Measurements from ENCODE around the gene SLC39A13.

SLC39A13 gene

DNA sequence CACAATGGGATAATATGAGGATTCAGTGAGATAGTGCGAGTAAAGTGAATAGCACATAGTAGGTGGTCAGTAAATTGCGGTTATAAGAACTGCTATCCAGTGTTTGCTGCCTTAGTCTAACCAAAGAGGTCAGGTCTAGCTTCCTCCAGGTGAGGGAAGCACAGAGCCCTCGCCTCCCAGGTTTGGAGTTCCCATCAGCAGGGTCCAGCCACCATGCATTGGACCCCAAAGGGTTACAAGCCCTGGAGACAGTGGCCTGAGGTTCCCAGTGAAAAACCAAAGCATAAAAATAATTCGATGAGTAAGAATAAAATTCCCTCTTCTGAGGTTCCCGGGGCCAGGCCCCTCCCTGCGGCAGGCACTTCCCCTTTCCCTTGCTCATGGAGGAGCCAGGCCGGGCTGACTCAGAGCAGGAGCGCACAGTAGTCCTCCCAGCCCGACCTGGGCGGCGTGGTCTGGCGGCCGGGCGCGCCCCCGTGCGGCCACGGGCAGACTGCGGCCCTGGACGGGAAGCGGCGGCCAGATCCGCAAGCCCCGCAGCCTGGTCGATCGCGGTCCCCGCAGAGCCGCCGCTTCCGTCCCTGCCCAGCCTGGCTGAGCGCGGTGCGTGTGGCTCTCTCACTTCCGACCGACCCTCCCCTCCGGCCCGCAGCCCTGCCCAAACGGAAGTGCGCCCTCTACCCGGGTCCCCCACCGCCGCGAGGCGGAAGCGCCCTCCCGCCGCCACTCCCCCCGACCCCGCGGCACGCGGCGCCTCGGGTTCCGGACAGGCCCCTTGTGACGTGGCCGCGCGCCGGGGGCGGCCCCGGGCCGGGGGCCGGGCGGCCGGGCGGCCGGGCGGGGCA is at the start of gene SLC39A13:
Gene SLC39A13 (plus strand): TSS at position 845 of the 845 bp plus-strand sequence. CDS start 1,505 bp downstream, outside the sequence.
- DNase-seq (ENCODE audit: low read depth in 2 of 2): peak; percentile 83 to 86

DNA sequence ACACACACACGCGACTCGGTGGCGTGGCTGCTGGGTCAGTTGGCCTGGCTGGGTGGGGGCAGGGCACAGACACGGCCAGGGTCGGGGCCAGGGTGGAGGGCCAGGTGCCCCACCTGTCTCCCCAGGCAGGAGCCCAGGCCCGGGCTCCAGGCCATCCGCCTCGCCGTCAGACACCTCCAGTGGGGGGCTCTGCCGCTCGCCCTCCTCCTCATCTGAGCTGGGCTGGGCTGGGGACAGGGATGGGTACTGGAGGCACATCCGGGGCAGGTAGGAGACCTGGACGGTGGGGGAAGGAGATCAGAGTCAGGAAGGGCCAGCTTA is 49.7 kb upstream of the SLC39A13 start:
- no peak for DNase-seq (ENCODE audit: low read depth in 2 of 2)

DNA sequence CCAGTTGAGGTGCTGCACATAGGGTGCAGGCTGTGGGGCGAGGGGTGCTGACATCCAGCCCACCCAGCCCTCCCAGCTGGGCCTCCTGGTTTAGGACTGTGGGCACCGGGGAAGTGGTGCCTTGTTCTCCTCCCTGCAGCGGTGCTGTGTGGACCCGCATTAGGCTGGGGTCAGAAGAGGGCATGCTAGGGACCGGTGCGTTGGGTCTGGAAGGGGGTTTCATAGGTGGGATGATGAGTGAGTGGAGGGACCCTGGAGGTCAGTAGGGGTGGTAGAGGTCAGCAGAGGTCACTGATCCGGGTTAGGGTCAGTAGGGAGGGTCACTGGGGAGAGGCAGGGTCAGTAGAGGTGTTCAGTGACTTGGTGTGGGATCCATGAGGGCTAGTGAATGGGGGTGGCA is 49.2 kb upstream of the SLC39A13 start:
- no peak for DNase-seq (ENCODE audit: low read depth in 2 of 2)

DNA sequence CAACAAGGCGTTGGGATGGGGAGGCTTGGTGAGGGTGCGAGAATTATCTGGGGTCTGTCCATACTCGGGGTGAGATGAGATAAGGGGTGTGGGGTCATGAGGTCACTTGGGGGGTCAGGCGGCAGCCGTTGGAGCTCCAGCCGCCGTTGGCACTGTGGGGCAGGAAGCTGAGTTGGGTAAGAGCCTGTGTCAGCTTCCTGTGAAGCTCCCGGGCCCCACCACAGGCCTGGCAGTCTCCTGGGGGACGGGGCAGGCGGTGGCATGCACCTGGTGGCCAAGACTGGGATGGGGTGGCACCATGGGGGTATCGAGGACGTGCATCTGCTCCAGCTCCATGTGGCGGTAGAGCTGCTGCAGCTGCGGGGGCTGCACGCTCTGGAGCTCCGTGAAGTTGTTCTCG is 48.8 kb upstream of the SLC39A13 start:
- no peak for DNase-seq (ENCODE audit: low read depth in 2 of 2)

DNA sequence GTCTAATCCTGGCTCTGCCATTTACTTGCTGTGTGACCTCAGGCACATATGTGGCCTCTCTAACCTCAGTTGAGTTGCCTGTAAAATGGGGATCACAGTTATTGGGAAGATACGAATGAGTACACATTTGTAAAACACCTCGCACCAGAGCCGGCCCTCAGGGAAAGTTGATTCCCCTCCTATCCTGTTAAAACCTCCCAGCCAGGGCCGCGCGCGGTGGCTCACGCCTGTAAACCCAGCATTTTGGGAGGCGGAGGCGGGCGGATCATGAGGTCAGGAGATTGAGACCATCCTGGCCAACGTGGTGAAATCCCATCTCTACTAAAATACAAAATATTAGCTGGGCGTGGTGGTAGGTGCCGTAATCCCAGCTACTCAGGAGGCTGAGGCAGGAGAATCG is 48.0 kb upstream of the SLC39A13 start:
- no peak for DNase-seq (ENCODE audit: low read depth in 2 of 2)

DNA sequence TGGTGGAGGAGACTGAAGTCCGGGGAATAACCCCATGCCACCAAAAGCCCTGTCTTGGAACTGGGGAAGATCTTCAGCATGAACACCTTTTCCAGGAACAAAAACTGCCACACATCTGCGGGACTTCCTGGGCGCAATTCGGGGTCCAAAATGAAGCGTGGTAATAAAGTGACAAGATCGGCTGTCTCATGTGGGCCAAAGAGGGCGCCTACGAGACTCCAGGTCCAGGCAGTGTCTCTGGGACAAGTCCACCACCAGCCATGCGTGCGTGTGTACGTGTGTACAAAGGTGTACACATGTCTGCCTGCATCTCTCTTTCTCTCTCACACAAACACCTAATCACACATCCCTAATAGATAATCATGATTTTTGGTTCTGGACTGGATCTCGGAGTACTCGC is 47.0 kb upstream of the SLC39A13 start:
- no peak for DNase-seq (ENCODE audit: low read depth in 2 of 2)

DNA sequence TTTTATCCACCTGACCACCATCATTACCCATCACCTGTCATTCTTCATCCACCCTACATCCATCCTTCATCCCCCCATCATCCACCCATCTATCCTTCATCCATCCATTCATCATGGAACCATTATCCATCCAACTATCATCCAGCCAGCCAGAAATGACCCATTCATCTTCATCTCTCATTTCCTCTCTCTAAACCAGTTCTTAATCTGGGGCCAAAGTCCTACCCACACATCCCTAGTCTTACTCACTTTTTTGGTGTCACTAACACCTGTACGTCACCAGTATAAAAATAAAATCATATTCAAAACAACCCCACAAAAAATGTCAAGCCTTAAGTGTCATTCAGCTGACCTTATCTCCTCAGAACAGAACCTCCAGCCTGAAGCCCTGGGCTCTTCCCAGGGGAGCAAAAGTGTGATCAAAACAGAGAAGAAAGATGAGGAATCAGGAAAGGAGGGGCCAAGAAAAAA is 42.3 kb upstream of the SLC39A13 start:
- no peak for DNase-seq (ENCODE audit: low read depth in 2 of 2)

DNA sequence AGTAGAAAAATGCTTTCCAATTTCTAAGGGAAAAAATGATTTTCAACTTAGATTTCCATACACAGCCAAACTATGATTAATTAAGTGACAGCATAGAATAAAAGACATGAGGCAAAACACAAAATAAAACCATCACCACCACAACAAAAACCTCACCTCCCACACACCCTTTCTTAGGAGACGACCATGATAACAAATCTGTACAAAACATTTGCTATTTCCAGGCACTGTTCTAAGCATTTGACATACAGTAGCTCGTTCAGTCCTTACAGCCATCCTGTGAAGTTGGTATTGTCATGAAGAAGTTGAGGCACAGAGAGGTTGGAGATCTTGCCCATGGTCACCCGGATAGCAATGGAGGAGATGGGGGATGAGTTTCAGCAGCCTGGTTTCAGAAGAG is 38.7 kb upstream of the SLC39A13 start:
- DNase-seq (ENCODE audit: low read depth in 2 of 2): no peak

DNA sequence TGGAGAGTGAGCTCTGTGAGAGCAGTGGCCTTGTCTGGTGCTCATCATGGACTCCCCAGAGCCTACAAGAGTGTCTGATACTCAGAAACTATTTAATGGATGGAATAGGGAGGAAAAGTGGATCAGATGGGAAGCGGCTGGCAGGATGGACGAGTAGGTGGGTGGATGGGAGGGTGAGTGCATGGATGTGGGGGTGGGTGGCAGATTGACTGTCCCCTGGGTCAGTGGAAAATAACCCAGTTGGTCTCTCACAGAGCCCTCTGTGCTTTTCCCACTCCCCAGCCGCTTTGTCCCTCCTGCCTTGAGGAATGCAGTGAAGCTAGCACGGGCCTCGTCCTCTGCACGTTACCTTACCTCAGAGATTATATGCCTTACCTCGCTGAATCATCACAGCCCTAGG is 36.0 kb upstream of the SLC39A13 start:
- no peak for DNase-seq (ENCODE audit: low read depth in 2 of 2)

DNA sequence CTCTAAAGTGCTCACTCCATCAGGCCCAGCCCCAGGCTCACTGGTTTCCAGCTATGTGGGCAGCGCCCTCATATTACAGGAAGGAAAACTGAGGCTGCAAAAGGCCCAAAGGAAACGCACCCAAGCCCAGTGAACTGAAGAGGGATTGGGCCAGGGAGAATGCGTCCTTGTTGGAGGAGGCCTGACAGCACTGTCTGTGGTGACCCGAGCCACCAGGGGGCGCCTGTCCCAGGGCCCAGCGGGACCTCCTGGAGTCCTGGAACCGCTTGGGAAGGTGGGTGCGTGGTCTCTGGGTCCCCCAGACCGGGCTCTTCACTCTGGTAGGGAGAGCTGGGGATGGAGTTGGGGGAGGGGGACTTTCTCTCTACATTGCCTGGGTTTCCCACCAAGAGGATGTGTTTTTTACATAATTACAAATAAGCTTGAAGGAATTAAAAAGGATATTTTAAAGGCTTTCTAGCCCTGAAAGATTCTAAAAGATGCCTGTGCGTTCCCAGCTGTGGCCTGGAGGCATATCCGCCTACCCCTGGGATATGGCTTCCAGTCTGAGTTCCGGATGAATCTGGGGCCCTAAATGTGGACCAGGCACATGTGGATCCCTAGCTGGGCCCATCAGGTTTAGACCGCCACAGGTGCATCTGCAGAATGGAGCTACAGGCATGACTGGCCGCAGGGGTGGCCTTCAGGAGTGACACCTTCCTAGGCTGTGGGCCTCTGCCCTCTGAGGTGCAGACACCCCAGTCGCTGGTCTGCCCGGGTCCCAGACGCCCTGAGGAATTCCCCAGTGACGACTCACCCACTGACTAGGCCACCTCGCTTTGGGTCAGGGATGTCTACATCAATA is 34.3 kb upstream of the SLC39A13 start:
- DNase-seq (ENCODE audit: low read depth in 2 of 2): peak; percentile 60 to 80

DNA sequence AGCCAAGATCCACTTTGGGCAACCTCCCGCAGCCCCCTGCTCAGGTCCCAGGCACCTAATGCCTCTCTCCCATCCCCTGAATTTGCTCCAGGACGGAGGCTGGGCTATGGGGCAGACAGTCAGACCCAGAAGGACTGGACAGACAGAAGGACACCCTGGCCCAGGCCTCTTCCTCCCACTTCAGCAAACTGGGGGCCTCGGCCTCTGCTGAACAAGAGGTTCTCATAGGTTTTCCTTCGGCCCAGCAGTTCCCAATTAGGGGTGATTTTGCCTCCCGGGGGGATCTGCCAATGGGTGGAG is 33.7 kb upstream of the SLC39A13 start:
- no peak for DNase-seq (ENCODE audit: low read depth in 2 of 2)

DNA sequence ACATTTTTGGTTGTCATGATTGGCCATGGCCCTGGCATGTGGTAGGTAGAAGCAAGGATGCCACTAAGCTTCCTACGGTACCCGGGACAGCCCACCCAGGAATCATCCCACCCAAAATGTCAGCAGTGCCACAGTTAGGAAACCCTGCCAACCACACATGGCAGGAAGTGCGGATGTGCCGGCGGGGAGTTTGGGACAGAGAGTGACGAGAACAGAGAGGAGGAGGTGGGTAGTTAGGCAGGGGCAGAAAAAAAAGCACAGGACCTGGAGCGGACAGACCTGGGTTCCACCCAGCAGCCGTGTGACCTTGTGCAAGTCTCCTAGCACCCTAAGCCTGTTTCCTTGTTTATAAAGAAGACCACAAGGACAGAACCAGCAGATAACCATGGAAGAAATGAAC is 33.4 kb upstream of the SLC39A13 start:
- DNase-seq (ENCODE audit: low read depth in 2 of 2): no peak

DNA sequence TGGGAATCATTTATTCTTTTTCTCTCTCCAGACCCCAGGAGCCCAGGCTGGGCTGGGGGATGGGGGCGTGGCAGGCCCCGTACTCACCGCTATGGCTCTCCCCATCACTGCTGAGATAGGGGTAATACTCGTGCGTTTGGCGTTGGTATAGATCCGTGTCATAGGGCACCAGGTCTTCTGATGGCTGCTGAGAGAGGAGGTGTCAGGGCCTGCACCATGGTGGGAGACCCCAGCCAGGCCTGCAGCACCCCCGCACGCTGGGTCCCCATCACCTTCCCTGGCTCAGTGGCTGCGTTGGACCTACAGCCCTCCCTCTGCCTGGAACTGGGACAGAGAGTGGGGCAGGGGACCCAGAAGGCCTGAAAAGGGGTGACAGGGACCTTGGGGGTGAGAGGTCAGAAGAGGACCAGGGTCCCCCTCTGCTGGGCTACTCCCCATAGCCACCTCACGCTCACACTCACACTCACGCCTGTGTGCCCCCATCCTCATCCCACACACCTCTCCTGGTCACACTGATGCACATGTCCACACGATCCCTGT is 32.8 kb upstream of the SLC39A13 start:
- no peak for DNase-seq (ENCODE audit: low read depth in 2 of 2)

DNA sequence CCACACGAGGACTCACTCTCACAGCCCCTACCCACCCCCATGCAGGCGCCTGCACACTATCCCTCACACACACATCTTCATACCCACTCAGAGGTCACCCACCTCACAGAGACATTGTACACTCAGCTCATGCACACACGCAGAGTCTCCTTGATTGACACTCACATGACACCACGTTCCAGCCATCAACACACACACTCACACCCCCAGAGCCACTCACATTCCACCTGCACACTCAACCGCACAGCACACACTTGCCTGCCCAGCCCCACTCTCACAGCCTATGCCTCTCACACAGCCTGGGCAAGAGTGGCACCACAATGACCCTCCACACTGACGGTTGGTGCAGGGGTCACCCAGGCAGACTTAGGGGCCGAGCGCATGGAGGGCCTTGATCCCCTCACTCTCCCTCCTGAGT is 32.3 kb upstream of the SLC39A13 start:
- DNase-seq (ENCODE audit: low read depth in 2 of 2): no peak

DNA sequence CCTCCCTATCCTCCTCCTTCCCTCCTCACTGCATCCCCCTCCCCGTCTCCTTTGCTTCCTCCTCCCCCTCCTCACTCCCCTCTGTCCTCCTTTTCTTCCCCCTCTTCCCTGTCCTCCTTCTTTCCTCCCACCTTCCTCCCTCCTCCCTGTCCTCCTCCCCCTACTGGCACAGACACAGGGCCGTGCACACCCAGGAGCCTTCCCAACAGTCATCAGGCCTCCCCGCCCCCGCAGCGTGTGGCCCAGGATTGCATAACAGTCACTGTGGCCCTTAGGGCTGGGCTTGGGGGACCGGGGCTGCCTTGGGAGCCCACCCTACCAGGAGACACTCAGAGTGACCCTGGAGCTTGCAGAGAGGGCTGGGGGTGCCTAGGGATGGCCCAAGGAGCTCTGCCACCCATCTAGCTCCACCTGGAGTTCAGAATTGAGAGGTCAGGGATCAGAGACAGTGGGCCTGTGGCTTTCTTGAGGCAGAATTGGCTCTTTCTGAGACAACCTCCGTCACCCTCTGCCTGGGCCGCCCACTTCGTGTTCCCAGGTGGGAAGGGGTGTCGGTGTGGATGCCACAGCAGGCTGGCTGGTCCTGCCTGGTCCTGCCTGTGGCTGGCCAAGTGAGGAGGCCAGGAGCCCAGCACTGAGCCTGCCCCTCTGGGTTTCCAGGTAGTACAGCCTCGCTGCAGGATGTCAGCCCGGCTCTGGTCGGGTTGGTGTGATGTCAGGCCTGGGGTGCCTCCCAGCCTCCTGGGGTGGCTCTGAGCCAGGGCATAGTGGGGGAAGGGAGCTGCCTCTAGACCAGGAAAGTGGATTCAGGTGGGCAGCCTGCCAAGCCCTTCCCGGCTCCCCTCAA is 31.6 kb upstream of the SLC39A13 start:
- no peak for DNase-seq (ENCODE audit: low read depth in 2 of 2)

DNA sequence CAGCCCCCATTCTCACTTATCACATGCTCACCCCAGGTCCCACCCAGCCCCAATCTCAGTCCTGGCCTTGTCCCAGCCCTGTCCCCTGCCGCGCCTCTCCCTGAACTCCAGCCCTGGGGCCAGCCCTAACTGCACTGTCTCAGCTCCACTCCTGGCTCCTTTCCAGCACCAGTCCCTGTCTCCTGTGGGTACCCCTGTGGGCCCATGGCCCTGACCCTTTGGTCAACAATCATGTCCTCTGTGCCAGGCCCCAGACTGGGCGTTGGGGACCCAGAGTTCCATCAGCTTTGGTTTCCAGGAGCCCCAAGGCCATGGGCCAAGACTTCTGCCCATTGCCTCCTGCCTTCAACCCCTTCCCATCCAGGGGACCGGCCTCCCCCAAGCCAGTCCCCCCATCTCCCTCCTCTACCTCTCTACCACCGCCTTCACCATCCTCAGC is 30.8 kb upstream of the SLC39A13 start:
- DNase-seq (ENCODE audit: low read depth in 2 of 2): no peak

DNA sequence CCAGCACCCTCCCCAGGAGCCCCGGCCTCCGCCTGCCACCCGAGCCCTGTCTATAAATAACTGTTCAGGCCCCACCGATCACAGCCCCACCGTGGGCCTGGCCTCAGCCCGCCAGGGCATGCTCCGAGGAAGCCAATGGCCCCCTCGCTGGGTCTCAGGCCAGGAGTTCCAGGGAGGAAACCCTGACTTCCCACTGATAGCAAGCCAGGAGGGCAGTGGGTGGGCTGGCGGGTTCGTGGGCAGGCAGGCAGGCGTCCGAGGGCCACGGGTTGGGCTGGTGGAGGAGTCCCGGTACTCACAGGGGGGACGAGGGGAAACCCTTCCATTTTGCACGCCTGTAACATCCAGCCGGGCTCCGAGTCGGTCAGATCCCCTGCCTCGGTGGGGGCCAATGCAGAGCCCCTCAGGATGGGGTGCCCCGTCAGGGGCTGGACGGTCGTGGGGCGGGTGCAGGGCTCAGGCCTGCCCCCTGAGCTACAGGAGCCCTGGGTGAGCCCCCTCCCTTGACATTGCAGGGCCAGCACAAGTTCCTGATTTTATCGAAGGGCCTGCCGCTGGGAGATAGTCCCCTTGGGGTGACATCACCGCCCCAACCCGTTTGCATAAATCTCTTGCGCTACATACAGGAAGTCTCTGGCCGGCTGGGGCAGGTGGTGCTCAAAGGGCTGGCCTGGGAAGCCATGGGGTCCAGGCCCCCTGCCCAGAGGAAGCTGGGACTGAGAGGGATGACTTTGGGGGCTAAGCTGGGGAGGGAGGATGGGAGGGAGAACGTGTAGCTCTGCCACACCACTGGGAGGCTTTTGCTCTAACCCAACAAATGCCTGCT is 30.2 kb upstream of the SLC39A13 start, which contains the start of gene SPI1:
Gene SPI1 (minus strand): TSS at position 538 of the 826 bp plus-strand sequence. CDS start 194 bp downstream, at position 344.
- no peak for DNase-seq (ENCODE audit: low read depth in 2 of 2)

DNA sequence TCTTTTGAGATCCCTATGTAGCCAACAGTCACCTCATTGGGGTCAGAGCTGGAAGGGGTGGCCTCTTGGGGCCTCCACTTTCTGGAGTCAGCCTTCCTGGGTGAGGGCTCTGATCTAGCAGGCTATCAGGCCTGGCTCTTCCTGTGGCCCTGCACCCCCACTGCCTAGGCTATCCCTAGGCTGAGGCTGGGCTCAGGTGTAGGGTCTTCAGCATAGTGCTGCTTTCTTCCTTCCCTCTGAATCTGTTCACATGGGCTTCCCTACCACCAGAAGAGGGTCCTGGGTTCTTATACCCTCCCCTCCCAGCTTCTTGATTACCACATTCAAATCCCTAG is 29.6 kb upstream of the SLC39A13 start:
- no peak for DNase-seq (ENCODE audit: low read depth in 2 of 2)

DNA sequence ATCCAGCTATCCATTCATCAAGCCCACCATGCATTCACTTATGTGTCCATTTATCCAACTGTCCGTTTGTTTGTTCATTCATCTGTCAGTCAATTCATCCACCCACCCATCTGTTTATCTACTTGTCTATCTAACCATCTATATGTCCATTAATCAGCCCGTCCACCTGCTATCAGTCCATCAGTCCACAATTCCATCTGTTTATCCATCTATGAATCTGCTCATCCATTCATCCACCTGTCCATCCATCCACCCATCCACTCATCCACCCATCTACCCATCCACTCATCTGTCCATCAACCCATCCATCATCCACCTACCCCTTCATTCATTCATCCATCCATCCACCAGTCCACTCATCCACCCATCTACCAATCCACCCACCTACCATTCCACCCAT is 29.1 kb upstream of the SLC39A13 start:
- DNase-seq (ENCODE audit: low read depth in 2 of 2): no peak

DNA sequence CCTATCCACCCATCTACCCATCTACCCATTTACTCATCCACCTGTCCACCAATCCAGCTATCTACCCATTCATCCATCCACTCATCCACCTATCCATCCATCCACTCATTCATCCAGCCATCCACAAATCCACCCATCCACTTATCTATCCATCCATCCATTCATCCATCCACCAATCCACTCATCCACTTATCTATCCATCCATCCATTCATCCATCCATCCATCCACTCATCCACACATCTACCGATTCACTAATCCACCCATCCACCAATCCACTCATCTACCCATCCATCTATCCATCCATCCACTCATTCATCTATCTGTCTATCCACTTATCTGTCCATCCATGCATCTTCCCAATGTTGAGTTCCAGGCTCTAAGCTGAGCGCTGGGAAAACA is 28.3 kb upstream of the SLC39A13 start:
- DNase-seq (ENCODE audit: low read depth in 2 of 2): no peak

DNA sequence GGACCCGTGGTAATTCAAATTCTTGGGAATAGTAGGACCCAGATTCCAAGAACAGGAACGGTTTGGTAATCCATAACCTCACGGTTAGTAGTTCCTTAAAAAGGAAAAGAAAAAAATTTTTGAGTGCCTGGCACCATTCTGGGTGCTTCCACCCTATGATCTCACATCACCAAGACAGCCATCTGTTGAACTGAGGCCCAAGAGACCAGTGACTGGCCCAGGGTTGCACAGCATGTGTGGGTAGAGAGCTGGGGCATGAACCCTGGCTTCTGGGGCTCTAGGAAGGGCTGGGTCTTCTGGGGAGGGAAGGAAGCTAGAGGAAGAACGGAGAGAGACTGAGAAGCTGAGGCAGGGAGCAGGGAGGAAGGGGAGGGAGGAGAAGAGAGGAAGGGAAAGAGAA is 25.3 kb upstream of the SLC39A13 start:
- no peak for DNase-seq (ENCODE audit: low read depth in 2 of 2)
